Effector memory CD8-positive, alpha-beta T cell (primary cell): ENCODE measurements around the gene ATP2B2.

Experiments
- ATAC-seq: fragments of 150-1000 bp; cut with Tn5 transposase; replicated peaks from 2 replicates; pipeline ENCODE4 v1.10.0; 2021; ENCODE audit warnings: mild to moderate bottlenecking, moderate library complexity
- DNase-seq, 3 experiments: peaks; one replicate each; pipeline ENCODE4 v3.0.0; 2021
- H3K27ac Mint-ChIP-seq, 2 donors: one replicate each; pipeline ENCODE4 v1.8.0; 2022; ENCODE audit warnings: mild to moderate bottlenecking in 2 of 2, mixed read lengths in 2 of 2, moderate library complexity in 2 of 2
- H3K27me3 Mint-ChIP-seq, 2 donors: one replicate each; pipeline ENCODE4 v1.8.0; 2022; ENCODE audit warnings: mixed read lengths in 2 of 2
- H3K36me3 Mint-ChIP-seq: one replicate; pipeline ENCODE4 v1.8.0; 2022; ENCODE audit warnings: mild to moderate bottlenecking, moderate library complexity, mixed read lengths; ENCODE audit not compliant: insufficient read depth
- H3K4me1 Mint-ChIP-seq, 2 donors: one replicate each; pipeline ENCODE4 v1.8.0; 2022; ENCODE audit warnings: low read depth in 2 of 2, mixed read lengths in 2 of 2
- H3K4me3 Mint-ChIP-seq, 2 donors: one replicate each; pipeline ENCODE4 v1.8.0; 2022; ENCODE audit warnings: mild to moderate bottlenecking in 2 of 2, mixed read lengths in 2 of 2, moderate library complexity in 2 of 2
- H3K9me3 Mint-ChIP-seq, 2 donors: one replicate each; pipeline ENCODE4 v1.8.0; 2022; ENCODE audit warnings: mixed read lengths in 2 of 2

The ATP2B2 gene

DNA sequence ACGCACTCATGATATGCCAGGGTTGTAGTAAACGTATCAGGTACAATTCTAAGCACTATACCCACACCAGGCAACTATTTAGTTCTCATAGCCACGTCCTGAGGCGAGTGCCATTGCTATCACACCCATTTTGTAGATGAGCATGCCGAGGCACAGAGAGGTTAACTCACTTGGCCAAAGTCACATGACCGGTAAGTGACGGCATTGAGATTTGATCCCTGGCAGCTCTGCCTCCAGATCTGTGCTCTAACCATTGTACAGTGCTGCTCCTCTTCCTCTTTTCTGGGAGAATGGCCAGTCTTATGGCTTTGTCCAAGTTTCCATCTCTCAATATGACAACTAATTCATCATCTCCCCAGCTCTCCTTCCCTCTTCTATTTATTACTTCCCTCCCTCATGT, 18.9 kb upstream of the ATP2B2 start:
- Mint-ChIP-seq H3K4me1 (peaks cover 0 to 2% of the 10 kb centered on the region in 2 donors), H3K27ac (no peak overlapping the region), H3K27me3 (peaks cover 44 to 84% of the 10 kb centered on the region in 2 donors), H3K9me3 (no peaks in the 10 kb centered on the region), H3K4me3 (no peak overlapping the region), H3K36me3 (no peaks in the 10 kb centered on the region)
- ATAC-seq (no peak), DNase-seq (no peak)

DNA sequence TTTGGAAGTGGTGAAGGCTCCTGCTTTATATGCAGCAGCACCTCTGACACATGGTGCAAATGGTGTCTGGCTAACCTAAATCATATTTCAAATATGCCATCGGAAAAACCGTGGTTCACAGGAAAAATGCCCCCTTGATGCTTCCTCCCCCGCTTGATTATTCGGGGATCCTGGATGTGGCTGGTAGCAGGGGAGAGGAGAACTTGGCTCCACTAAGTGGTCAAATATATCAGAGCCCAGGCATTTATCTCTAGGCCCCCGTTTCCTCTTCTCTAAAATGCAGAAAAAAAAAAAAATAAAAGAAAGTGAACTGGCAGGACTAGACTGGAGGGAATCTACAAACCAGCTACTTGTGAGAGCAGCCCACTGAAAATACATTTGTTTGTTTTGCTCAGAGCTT, 18.2 kb upstream of the ATP2B2 start:
- H3K27me3 Mint-ChIP-seq, result peaks cover 44 to 87% of the 10 kb centered on the region in 2 donors
- H3K36me3 Mint-ChIP-seq, result no peaks in the 10 kb centered on the region
- H3K4me1 Mint-ChIP-seq, result peaks cover 0 to 2% of the 10 kb centered on the region in 2 donors
- no peak overlapping the region for H3K27ac Mint-ChIP-seq
- H3K9me3 Mint-ChIP-seq, result no peaks in the 10 kb centered on the region
- no peak for ATAC-seq
- H3K4me3 Mint-ChIP-seq, result no peak overlapping the region
- DNase-seq, result no peak

DNA sequence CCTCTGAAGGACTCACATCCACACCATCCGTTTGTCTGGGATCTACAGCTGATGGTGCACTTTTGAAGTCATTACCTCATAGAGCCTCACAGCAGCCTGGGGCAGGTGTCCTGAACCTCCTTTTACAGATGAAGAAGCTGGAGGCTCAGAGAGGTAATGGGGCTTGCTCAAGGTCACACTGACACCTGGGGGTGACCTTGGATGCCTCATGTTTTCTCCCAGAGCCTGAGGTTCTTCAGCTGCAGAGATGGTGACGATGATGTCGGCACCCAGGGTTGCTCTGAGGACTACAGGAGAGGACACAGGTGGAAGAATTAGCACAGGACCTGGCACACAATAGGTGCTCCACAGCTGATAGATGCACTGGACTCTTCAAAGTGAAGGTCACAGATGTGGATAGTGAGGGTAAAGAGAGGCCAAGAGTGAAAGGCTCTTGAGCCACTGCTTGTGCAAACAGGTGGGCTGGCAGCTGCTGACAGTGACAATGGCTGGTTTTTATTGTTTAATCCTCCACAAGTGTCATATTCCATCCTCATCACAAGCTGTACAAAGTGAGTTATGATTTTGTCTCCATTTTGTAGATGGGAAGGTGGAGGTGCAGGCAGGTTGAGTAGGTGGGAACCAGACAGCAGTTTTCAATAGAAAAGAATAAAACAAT, 17.4 kb upstream of the ATP2B2 start:
- Mint-ChIP-seq H3K9me3 (no peaks in the 10 kb centered on the region), H3K4me3 (no peak overlapping the region), H3K27ac (no peak overlapping the region), H3K4me1 (peaks cover 0 to 2% of the 10 kb centered on the region in 2 donors), H3K27me3 (peaks cover 45 to 90% of the 10 kb centered on the region in 2 donors), H3K36me3 (no peaks in the 10 kb centered on the region)
- DNase-seq, result no peak
- no peak for ATAC-seq

DNA sequence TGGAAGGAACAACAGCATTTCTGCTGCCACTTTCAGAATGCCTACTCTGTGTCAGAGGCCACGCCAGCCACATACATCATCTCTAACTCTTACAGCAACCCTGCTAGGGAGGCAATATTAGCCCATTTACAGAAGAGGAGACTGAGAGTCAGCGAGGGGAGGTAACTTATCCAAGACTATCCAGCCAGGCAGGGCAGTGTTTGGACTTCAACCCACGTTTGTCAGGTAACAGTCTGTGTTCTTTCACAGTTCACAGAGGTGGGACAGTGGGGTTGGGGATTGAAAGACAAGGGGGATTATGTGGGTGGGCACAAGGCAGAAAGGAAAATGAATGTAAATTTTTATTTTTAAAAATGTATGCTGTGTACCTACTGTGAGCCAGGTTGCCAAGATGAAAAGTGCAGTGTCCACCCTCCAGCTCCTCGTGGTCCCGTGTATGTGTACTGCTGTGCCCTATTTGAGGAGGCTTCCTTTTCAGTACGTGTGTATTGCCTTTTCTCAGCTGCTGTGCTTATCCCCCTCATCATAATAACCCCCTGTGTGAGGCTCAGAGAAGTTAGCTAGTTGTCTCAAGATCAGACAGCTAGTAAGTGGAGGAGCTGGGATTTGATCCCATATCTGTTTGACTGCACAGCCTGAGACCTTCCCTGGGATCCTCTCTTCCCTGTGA, 16.5 kb upstream of the ATP2B2 start:
- no peaks in the 10 kb centered on the region for H3K36me3 Mint-ChIP-seq
- no peak overlapping the region for H3K27ac Mint-ChIP-seq
- no peak overlapping the region for H3K4me3 Mint-ChIP-seq
- ATAC-seq (no peak), DNase-seq (no peak)
- H3K27me3 Mint-ChIP-seq, result peaks cover 49 to 89% of the 10 kb centered on the region in 2 donors
- no peaks in the 10 kb centered on the region for H3K9me3 Mint-ChIP-seq
- peaks cover 0 to 2% of the 10 kb centered on the region in 2 donors for H3K4me1 Mint-ChIP-seq

DNA sequence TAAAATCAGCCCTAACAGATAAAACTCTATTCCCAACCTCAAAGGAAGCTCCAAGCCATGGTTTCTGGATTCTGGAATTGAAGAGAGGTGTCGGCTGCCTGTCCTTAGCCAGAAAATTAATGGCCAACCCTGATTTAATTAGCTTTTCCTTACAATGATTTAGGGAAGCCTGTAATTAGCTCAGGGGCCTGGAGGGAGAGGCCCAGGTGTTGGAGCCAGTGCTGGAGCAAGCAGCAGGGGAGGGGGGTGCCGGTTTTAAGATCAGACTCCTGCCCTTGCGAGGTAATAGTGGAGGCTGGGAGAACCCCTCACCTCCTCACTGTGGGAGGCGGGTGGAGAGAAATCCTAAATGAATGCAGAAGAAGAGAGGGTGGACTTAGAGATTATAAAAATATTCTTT, 14.7 kb upstream of the ATP2B2 start:
- H3K9me3 Mint-ChIP-seq, result no peaks in the 10 kb centered on the region
- DNase-seq (no peak), ATAC-seq (no peak)

DNA sequence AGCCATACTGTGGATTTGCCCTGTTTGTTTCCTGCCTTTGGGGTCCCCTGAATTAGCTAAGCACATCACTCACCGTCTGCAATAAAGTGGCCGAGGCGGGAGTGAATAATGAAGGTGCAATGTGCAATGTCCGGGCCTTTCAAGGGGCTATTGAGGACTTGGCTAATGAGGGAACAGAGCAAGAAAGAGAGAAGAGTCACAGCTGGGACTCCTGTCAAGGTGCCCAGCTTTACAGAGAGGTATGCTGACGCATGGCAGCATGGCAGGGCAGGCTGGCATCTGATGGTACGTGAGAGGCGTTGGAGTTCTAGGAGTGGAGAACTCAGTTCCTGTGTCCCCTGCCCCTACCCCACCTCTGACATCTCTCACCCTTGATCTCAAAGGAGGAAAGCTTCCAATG, 13.8 kb upstream of the ATP2B2 start:
- peaks cover 24 to 62% of the 10 kb centered on the region in 2 donors for H3K27me3 Mint-ChIP-seq
- no peak for DNase-seq
- no peaks in the 10 kb centered on the region for H3K9me3 Mint-ChIP-seq
- peaks cover 0 to 2% of the 10 kb centered on the region in 2 donors for H3K4me1 Mint-ChIP-seq
- H3K4me3 Mint-ChIP-seq, result no peak overlapping the region
- no peak for ATAC-seq
- no peaks in the 10 kb centered on the region for H3K36me3 Mint-ChIP-seq
- no peak overlapping the region for H3K27ac Mint-ChIP-seq

More for the DNA sequence above, 14.7 kb upstream of the ATP2B2 start:
- no peak overlapping the region for H3K4me3 Mint-ChIP-seq
- peaks cover 32 to 70% of the 10 kb centered on the region in 2 donors for H3K27me3 Mint-ChIP-seq
- no peaks in the 10 kb centered on the region for H3K36me3 Mint-ChIP-seq
- H3K27ac Mint-ChIP-seq, result no peak overlapping the region
- H3K4me1 Mint-ChIP-seq, result peaks cover 0 to 2% of the 10 kb centered on the region in 2 donors

DNA sequence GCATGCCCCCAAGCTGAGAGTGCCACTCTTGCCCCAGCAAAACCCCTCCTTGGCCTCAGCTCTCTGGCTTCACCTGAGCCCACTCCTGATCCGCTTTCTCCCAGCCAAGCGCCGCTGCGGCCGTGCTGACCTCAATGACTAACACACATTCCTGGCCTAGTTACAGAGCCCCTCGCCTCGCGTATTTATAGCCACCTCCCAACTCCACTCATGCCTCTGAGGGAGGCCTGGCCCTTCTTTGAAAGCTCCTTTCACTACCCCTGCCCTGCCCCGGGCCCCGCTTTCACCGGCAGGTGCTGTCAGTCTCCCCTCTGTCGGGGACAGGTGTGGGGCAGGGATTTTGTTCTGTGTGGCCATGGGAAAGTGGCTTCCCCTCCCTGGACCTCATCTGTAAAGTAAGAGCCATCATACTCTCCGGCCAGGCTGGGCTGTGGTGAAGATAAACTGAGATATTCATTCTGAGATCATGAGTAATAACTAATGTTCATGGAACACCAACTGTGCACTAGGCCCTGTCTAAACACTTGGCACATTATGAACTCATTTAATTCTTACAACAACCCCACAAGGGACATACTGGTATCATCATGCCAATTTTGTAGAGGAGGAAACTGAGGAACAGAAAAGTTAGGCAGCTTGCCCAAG, 13.2 kb upstream of the ATP2B2 start:
- Mint-ChIP-seq H3K4me3 (no peak overlapping the region), H3K4me1 (peaks cover 0 to 2% of the 10 kb centered on the region in 2 donors), H3K36me3 (no peaks in the 10 kb centered on the region), H3K27ac (no peak overlapping the region), H3K9me3 (no peaks in the 10 kb centered on the region), H3K27me3 (peaks cover 22 to 57% of the 10 kb centered on the region in 2 donors)
- DNase-seq, result no peak
- ATAC-seq, result no peak

DNA sequence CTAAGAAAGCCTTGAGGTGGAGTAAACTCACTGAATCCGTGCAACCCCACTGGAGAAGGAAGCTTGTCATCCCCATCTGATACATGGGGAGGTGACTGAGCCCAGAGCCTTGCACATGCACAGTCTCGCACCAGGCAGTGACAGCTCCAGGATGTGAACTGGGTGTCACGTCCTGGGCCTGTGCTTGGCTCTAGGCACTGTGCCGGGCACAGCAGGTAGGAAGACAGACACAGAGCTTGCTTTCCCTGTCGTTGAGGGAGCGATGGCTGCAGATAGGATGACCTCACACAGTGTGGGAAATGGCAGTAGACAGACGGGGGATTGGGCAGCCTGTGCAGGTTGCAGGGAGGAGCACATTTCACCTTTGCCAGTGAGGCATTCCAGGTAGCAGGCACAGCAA, 12.2 kb upstream of the ATP2B2 start:
- no peak overlapping the region for H3K27ac Mint-ChIP-seq
- ATAC-seq (no peak), DNase-seq (no peak)
- peaks cover 14 to 47% of the 10 kb centered on the region in 2 donors for H3K27me3 Mint-ChIP-seq
- H3K9me3 Mint-ChIP-seq, result no peaks in the 10 kb centered on the region
- no peak overlapping the region for H3K4me3 Mint-ChIP-seq
- H3K4me1 Mint-ChIP-seq, result peaks cover 0 to 1% of the 10 kb centered on the region in 2 donors
- no peaks in the 10 kb centered on the region for H3K36me3 Mint-ChIP-seq

DNA sequence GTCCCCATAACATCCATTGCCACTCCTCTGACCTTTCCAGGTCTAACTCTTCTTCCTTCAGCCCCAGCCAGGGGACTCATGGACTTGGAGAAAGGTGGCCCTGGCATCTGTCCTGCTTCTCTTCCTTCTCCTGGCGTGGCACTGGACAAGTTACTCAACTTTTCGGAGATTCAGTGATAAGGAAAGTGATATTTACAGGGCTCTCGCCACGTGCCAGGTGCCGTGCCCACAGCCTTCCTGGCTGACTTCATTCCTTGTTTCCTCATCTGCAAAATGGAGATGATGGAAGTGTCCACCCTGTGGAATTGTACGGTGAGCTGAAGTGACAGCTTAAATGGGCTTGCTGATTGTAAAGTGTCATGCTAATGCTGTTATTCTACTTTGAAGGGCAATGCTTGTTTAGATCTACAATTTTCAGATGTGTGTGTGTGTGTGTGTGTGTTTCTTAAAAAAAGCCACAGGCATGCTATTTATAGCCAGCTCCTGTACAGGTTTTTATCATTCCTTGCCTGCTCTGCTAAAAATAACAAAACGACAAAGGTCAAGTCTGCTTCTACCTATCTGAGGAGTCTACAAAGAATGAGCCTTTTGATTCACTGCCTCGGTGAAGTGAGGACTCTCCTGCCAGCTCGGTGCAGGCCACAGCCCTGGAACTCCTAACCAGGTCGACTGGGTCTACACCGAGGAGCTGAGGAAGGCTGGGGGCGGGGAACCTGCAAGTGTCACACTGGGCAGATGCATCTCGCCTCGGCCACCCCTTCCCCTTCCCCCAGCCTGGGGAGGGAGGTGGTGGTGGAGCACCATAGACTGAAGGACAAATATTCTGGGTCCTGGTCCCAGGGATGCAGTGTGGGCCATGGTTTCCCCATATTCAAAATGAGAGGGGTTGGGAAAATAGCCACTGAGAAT, 11.4 kb upstream of the ATP2B2 start:
- DNase-seq (no peak), ATAC-seq (no peak)
- Mint-ChIP-seq H3K36me3 (no peaks in the 10 kb centered on the region), H3K9me3 (no peaks in the 10 kb centered on the region), H3K4me3 (no peak overlapping the region), H3K4me1 (no peaks in the 10 kb centered on the region), H3K27ac (no peak overlapping the region), H3K27me3 (peaks cover 9 to 38% of the 10 kb centered on the region in 2 donors)

DNA sequence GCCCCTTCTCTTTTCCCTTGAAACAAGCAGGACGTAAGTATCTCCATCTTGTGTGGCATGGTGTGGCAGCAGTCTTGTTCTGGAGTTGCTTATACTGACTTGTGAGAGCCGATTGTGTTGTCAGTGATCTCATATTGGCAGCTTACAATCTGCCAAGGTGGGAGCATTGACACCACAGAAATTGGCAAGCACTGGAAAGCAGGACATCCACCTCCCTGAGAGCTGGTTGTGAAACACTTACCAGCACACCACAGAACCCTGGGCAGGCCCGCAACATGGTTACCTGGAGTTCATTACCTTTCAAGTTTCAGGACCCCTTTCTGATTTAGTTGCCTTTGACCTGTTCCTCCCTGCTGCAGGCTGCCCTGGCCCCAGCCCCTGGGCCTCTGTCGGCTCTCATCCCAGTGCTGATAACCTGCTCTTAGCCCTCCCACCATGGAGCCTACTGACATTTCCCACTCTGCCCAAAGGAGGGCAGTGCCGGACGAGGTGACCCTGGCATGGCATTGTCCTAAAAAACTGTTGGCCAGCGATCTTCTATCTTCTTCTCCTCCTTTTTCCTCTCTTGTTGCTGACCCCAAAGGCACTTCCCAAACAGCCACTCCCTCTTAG, 10.6 kb upstream of the ATP2B2 start:
- Mint-ChIP-seq H3K4me1 (no peaks in the 10 kb centered on the region), H3K36me3 (no peaks in the 10 kb centered on the region)

DNA sequence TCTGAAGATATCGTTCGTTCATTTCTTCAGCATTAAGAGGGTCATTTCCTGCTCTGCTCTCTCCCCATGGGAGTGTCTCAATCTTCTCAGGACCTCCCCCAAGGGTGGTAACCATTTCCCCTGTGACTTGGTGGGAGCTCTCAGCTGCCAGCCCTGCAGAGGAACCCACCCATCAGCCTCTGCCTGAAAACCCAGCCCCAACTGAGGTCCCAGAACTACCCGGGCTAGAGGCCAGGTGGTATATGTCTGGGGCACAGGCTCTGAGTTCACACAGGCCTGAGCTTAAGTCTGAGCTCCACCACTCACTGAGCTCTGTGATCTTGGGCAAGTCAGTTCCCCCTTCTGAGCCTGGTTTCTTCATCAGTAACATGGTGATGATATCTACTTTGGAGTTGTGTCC, 10.0 kb upstream of the ATP2B2 start:
- Mint-ChIP-seq H3K36me3 (no peaks in the 10 kb centered on the region), H3K4me3 (no peak overlapping the region), H3K9me3 (no peaks in the 10 kb centered on the region), H3K27me3 (peaks cover 5 to 44% of the 10 kb centered on the region in 2 donors), H3K4me1 (no peaks in the 10 kb centered on the region), H3K27ac (no peak overlapping the region)
- no peak for ATAC-seq
- no peak for DNase-seq

More for the DNA sequence above, 10.6 kb upstream of the ATP2B2 start:
- Mint-ChIP-seq H3K27me3 (peaks cover 5 to 38% of the 10 kb centered on the region in 2 donors), H3K4me3 (no peak overlapping the region), H3K27ac (no peak overlapping the region), H3K9me3 (no peaks in the 10 kb centered on the region)
- DNase-seq (no peak), ATAC-seq (no peak)

DNA sequence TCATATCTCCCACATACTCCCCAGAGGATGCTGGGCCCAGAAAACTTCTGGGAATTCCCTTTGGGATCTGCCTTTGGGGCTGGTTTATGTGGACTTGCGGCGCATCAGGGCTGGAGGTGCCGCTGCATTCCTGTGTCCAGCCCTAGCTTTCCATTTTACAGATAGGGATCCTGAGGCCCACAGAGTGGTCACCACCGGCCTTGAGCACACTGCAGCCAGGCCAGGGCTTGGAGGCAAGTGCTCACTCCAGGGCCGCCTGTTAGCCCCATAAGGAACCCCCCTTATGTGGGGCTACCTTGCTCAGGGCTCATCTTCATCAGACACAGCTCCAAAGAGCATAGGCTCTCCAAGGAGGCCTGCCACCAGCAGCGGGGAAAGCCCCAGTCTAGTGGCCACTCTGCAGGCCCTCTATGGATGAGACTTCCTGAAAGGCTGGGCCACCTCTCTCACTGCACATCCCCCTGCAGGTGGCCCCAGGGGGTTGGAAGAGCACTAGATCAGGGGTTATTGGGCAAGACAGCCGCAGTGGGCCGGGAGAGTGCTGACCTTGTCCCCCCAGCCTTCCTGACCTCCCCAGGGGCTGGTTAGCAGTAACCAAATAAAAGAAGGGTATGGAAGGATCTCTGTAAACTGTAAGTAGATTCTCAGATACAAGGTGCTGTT, 9.2 kb upstream of the ATP2B2 start:
- Mint-ChIP-seq H3K36me3 (no peaks in the 10 kb centered on the region), H3K27ac (peak overlapping the region; percentile 41 to 56), H3K4me3 (no peak overlapping the region), H3K27me3 (peaks cover 5 to 37% of the 10 kb centered on the region in 2 donors), H3K9me3 (no peaks in the 10 kb centered on the region), H3K4me1 (no peaks in the 10 kb centered on the region)
- DNase-seq (no peak), ATAC-seq (no peak)
